K562 (cell line): ENCODE data around the gene LUZP1. TPM values are rescaled to one million over a fixed set of nuclear protein-coding genes. Genes with fewer than 3 reads are reported as not detected.

Experiments
- ATAC-seq: fragments of 200-7000 bp; cut with Tn5 transposase; 3 replicates; pipeline ENCODE4 v1.9.1; 2020; ENCODE audit warnings: moderate library complexity
- BruUV-seq: library from RNA; stranded (reverse); fragments of 400-500 nt; replicated peaks from 2 replicates; lab custom pipeline; 2021; lab: Mats Ljungman, UMichigan
- CTCF ChIA-PET: fragments of 300-600 bp; formaldehyde crosslinking; extraction: SDS; loops from one replicate; lab custom pipeline; 2021; ENCODE audit warnings: low intra/inter-chr PET ratio; lab: Yijun Ruan, JAX
- POLR2A ChIA-PET: fragments of 300-600, 350-650 bp; sonication (Branson Sonifier 250); formaldehyde crosslinking; extraction: SDS; loops from one replicate; lab custom pipeline; 2021; ENCODE audit warnings: antibody characterized with exemption, inconsistent platforms; lab: Yijun Ruan, JAX
- DNase-seq, 4 experiments: peaks; one replicate each; pipeline versions ENCODE4 v3.0.0 to v3.0.0-alpha.2; 2011 to 2018; ENCODE audit warnings: low spot score in 3 of 4, mixed read lengths in 3 of 4; ENCODE audit errors: extremely low read depth in 1 of 4
- FAIRE-seq: peaks from 2 replicates; lab custom pipeline; 2011; peaks lifted over from hg19 to GRCh38; lab: Jason Lieb, UNC
- H2AFZ ChIP-seq: 2 replicates; pipeline ENCODE4 v1.6.0; 2011; ENCODE audit warnings: low read depth, low read length, control low read depth, inconsistent platforms
- H3K27ac ChIP-seq: fragments of 200-600 bp; 3 replicates; pipeline ENCODE4 v1.8.0; 2011; ENCODE audit warnings: low read depth, mild to moderate bottlenecking, control low read depth, inconsistent platforms, low read length, moderate library complexity, mixed read lengths; ENCODE audit errors: extremely low read depth
- H3K27me3 ChIP-seq, 2 experiments: fragments of 300-600 bp in 1 of 2; 2 replicates in 1 of 2; 3 replicates in 1 of 2; pipeline versions ENCODE4 v1.6.0 to v1.8.0; 2011; ENCODE audit warnings: inconsistent platforms in 2 of 2, low read length in 2 of 2, mild to moderate bottlenecking in 1 of 2, mixed read lengths in 1 of 2, moderate library complexity in 1 of 2; ENCODE audit not compliant: control insufficient read depth in 2 of 2, insufficient read depth in 2 of 2
- H3K36me3 ChIP-seq: fragments of 300-600 bp; 3 replicates; pipeline ENCODE4 v1.8.0; 2011; ENCODE audit warnings: mild to moderate bottlenecking, low read length, inconsistent platforms; ENCODE audit not compliant: control insufficient read depth, insufficient read depth
- H3K4me1 ChIP-seq, 2 experiments: fragments of 200-600 bp in 1 of 2; replicated peaks in 1 of 2; 2 replicates in 1 of 2; 3 replicates in 1 of 2; pipeline versions ENCODE4 v1.5.1 to v1.8.0; 2011; ENCODE audit warnings: inconsistent platforms in 2 of 2, low read length in 2 of 2, mild to moderate bottlenecking in 1 of 2, mixed read lengths in 1 of 2, moderate library complexity in 1 of 2; ENCODE audit not compliant: control insufficient read depth in 2 of 2, insufficient read depth in 2 of 2
- H3K4me2 ChIP-seq: 2 replicates; pipeline ENCODE4 v1.6.1; 2011; ENCODE audit warnings: low read length, control low read depth, inconsistent platforms, mixed read lengths; ENCODE audit not compliant: insufficient read depth
- H3K4me3 ChIP-seq: fragments of 200-600 bp; sonication (generic), shearing (Covaris generic); 2 replicates; pipeline ENCODE4 v1.5.1; 2016; ENCODE audit warnings: control low read depth, inconsistent platforms
- H3K79me2 ChIP-seq: fragments of 200-600 bp; 3 replicates; pipeline ENCODE4 v1.8.0; 2011; ENCODE audit warnings: low read length, inconsistent platforms; ENCODE audit not compliant: control insufficient read depth, insufficient read depth
- H3K9ac ChIP-seq, 2 experiments: 2 replicates each; pipeline versions ENCODE4 v1.6.0 to v1.6.1; 2011; ENCODE audit warnings: low read depth in 2 of 2, low read length in 2 of 2, control low read depth in 1 of 2, inconsistent platforms in 1 of 2, mild to moderate bottlenecking in 1 of 2, mixed read lengths in 1 of 2; ENCODE audit not compliant: insufficient read depth in 1 of 2
- H3K9me1 ChIP-seq: one replicate; pipeline ENCODE4 v1.6.0; 2011; ENCODE audit warnings: inconsistent platforms, mild to moderate bottlenecking, low read length, moderate library complexity; ENCODE audit not compliant: control insufficient read depth, insufficient read depth
- H3K9me3 ChIP-seq: replicated peaks from 2 replicates; pipeline ENCODE4 v1.5.1; 2011; ENCODE audit warnings: low read depth, low read length, inconsistent platforms; ENCODE audit not compliant: control insufficient read depth, insufficient read depth
- H4K20me1 ChIP-seq: replicated peaks from 2 replicates; pipeline ENCODE4 v1.6.1; 2011; ENCODE audit warnings: low read length, inconsistent platforms, mixed read lengths; ENCODE audit not compliant: control insufficient read depth, insufficient read depth
- BDP1 ChIP-seq: IDR thresholded peaks from 3 replicates; pipeline ENCODE4 v1.6.1; 2011; ENCODE audit not compliant: insufficient read length, insufficient read depth
- CAMTA2 ChIP-seq: fragments of 250-450 bp; sonication (Bioruptor Pico); conservative IDR thresholded peaks from 2 replicates; pipeline ENCODE4 v1.5.1; 2022
- CBX3 ChIP-seq, 2 experiments: IDR thresholded peaks; 1 replicate in 1 of 2; 2 replicates in 1 of 2; pipeline ENCODE4 v1.6.1; 2012; ENCODE audit warnings: inconsistent platforms in 2 of 2, low read length in 2 of 2, borderline replicate concordance in 1 of 2, control low read depth in 1 of 2
- EP300 ChIP-seq: IDR thresholded peaks from 2 replicates; pipeline ENCODE4 v1.6.1; 2012; ENCODE audit warnings: low read length, improper control_type of control experiment
- NCOA6 ChIP-seq: fragments of 450-650 bp; IDR thresholded peaks from 2 replicates; pipeline ENCODE4 v1.6.1; 2017; ENCODE audit warnings: mild to moderate bottlenecking
- SRF ChIP-seq, 2 experiments: fragments of 250-450, 450-650 bp in 1 of 2; sonication (Bioruptor Pico) in 1 of 2; sonication (generic) in 1 of 2; formaldehyde crosslinking; IDR thresholded peaks; 2 replicates each; pipeline versions ENCODE4 v1.5.0 to v1.5.1; 2020 to 2022; ENCODE audit warnings: mild to moderate bottlenecking in 1 of 2, missing genetic modification reagents in 1 of 2
- YBX1 ChIP-seq: fragments of 450-650 bp; IDR thresholded peaks from 2 replicates; pipeline ENCODE4 v1.7.1; 2016; ENCODE audit warnings: mild to moderate bottlenecking
- ZNF354B ChIP-seq: fragments of 250-450 bp; sonication (Bioruptor Pico); IDR thresholded peaks from 2 replicates; pipeline ENCODE4 v1.4.0; 2020
- WGBS: fragments of 100-300 bp; shearing (Covaris generic); methylation state at CpG from one replicate; pipeline ENCODE4 v1.1.6; 2016; ENCODE audit warnings: low coverage, mixed read lengths; ENCODE audit not compliant: insufficient coverage; ENCODE audit errors: missing lambda C conversion rate; 5-methylcytosine and 5-hydroxymethylcytosine counted together
- in situ Hi-C: fragments of 300-500 bp; cut with MboI; formaldehyde crosslinking; loops from 4 replicates; pipeline ENCODE4 v1.15.0; 2018; ENCODE audit warnings: inconsistent platforms, mixed read lengths
- intact Hi-C: fragments of 100-400 bp; cut with micrococcal nuclease; formaldehyde crosslinking; loops from 2 replicates; pipeline ENCODE4 v1.14.2; 2022
- polyA plus RNA-seq, 8 experiments: library from polyadenylated mRNA; depleted of rRNA in 4 of 8; stranded (reverse) in 5 of 8; unstranded in 3 of 8; fragments of >200 nt; fragmentation: Nextera tagmentation in 2 of 8; fragmentation: Illumina TruSeq in 1 of 8; extraction: Ambion mirVana in 2 of 8; extraction: Trizol in 1 of 8; gene quantifications; 2 replicates each; pipeline versions ENCODE4 v1.2.1 to v1.2.3, GENCODE V29; 2011 to 2014; ENCODE audit warnings: inconsistent platforms in 1 of 8, missing spikeins in 1 of 8
- total RNA-seq, 7 experiments: library from RNA; depleted of rRNA in 6 of 7; stranded (reverse); fragments of >200 nt in 6 of 7; fragmentation: Illumina TruSeq in 2 of 7; extraction: Trizol in 2 of 7; gene quantifications; 2 replicates each; pipeline versions ENCODE4 v1.2.1 to v1.2.3, GENCODE V29; 2011 to 2021; ENCODE audit warnings: low replicate concordance in 1 of 7
- TF ChIP-seq, protein P1 (sequence below), 2 experiments: fragments of 250-450 bp in 1 of 2; fragments of 450-650 bp in 1 of 2; sonication (Bioruptor Pico) in 1 of 2; IDR thresholded peaks; 2 replicates each; pipeline versions ENCODE4 v1.6.1 to v1.8.0; 2016 to 2021; ENCODE audit warnings: mild to moderate bottlenecking in 2 of 2, moderate library complexity in 2 of 2, missing compliant biosample characterization in 1 of 2, missing genetic modification characterization in 1 of 2
- TF ChIP-seq, protein P2 (sequence below): IDR thresholded peaks from 2 replicates; pipeline ENCODE4 v1.6.1; 2016; ENCODE audit warnings: missing genetic modification characterization, missing compliant biosample characterization
- TF ChIP-seq, protein P3 (sequence below): sonication (generic); formaldehyde crosslinking; IDR thresholded peaks from 2 replicates; pipeline ENCODE4 v1.8.1; 2023; ENCODE audit warnings: missing genetic modification reagents, mild to moderate bottlenecking, borderline replicate concordance

The LUZP1 gene
- total and polyA plus RNA-seq, 9 of the 15 experiments (the other 6 are each of a cell fraction or from before 2014, with no cell fraction given), result 6.5 to 19.1 (median 12.4) TPM

DNA sequence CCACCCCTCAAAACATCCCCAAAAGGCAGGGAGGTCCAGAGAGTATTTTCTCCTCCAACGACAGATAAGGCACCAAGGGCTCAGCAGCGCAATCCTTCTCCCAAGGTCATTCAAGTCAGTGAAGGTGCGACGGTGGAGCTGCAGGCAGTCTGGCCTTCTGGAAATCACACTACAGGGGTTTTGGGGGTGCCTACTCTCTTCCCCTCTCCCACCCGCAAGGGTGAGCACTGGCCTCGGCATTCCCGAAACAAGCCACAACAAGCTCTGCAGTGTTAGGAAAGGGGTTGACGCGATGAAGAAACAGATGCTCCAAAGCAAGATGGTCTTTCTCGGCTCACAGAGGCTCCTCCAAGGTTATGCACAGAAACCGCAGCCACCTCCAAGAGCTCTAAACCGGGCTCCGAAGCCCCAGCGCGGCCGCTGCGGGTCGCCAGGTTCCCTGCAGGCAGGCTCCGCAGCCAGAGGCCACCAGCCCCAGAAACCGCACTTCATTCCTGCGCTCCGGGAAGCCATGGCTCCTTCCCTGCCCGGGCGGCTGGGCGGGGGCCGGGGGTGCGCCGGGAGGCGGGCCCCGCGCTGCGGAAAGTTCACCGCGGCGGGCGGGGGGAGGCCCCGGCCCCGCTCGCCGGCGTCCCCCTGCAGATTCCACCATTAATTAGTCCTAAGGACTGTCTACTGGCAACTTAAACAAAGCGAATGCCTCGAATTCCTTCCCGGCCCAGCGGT lies 1.1 kb downstream of the LUZP1 start:
- FAIRE-seq, result peak; percentile 15
- TF ChIP-seq, protein P1, sequence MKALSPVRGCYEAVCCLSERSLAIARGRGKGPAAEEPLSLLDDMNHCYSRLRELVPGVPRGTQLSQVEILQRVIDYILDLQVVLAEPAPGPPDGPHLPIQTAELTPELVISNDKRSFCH (CRISPR knock-in tag; IDR thresholded peaks at IDR 0.05), result no peak
- TF ChIP-seq, protein P1 (tag; IDR thresholded peaks at IDR 0.05), result no peak
- TF ChIP-seq EP300 (no peak), YBX1 (no peak), CBX3 (IDR thresholded peaks at IDR 0.05; ENCODE audit: borderline replicate concordance in 1 of 2, low read length in 2 of 2) (no peak), CAMTA2 (no peak), ZNF354B (no peak), NCOA6 (no peak), BDP1 (no peak), SRF (CRISPR knock-in tag; IDR thresholded peaks at IDR 0.05) (no peak)
- TF ChIP-seq, protein P2, sequence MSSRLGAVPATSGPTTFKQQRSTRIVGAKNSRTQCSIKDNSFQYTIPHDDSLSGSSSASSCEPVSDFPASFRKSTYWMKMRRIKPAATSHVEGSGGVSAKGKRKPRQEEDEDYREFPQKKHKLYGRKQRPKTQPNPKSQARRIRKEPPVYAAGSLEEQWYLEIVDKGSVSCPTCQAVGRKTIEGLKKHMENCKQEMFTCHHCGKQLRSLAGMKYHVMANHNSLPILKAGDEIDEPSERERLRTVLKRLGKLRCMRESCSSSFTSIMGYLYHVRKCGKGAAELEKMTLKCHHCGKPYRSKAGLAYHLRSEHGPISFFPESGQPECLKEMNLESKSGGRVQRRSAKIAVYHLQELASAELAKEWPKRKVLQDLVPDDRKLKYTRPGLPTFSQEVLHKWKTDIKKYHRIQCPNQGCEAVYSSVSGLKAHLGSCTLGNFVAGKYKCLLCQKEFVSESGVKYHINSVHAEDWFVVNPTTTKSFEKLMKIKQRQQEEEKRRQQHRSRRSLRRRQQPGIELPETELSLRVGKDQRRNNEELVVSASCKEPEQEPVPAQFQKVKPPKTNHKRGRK (tag), result no peak
- TF ChIP-seq, protein P3, sequence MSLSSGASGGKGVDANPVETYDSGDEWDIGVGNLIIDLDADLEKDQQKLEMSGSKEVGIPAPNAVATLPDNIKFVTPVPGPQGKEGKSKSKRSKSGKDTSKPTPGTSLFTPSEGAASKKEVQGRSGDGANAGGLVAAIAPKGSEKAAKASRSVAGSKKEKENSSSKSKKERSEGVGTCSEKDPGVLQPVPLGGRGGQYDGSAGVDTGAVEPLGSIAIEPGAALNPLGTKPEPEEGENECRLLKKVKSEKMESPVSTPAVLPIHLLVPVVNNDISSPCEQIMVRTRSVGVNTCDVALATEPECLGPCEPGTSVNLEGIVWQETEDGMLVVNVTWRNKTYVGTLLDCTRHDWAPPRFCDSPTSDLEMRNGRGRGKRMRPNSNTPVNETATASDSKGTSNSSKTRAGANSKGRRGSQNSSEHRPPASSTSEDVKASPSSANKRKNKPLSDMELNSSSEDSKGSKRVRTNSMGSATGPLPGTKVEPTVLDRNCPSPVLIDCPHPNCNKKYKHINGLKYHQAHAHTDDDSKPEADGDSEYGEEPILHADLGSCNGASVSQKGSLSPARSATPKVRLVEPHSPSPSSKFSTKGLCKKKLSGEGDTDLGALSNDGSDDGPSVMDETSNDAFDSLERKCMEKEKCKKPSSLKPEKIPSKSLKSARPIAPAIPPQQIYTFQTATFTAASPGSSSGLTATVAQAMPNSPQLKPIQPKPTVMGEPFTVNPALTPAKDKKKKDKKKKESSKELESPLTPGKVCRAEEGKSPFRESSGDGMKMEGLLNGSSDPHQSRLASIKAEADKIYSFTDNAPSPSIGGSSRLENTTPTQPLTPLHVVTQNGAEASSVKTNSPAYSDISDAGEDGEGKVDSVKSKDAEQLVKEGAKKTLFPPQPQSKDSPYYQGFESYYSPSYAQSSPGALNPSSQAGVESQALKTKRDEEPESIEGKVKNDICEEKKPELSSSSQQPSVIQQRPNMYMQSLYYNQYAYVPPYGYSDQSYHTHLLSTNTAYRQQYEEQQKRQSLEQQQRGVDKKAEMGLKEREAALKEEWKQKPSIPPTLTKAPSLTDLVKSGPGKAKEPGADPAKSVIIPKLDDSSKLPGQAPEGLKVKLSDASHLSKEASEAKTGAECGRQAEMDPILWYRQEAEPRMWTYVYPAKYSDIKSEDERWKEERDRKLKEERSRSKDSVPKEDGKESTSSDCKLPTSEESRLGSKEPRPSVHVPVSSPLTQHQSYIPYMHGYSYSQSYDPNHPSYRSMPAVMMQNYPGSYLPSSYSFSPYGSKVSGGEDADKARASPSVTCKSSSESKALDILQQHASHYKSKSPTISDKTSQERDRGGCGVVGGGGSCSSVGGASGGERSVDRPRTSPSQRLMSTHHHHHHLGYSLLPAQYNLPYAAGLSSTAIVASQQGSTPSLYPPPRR (CRISPR knock-in tag), result no peak

More for the DNA sequence above, 1.1 kb downstream of the LUZP1 start:
- BruUV-seq, result no TSS peak
- ChIA-PET CTCF (interaction anchor here (0.5 kb wide), 1 partner anchor 604 kb away, joined by 3 read pairs; no protein-coding TSS in a partner anchor), POLR2A (interaction anchor here (0.5 to 1.4 kb wide), 17 partner anchors 10 to 775 kb away, joined by 3 to 5 read pairs (median 4); no protein-coding TSS in a partner anchor)
- Histone ChIP-seq H3K79me2 (peaks cover 52% of the 10 kb centered on the region), H2AFZ (peak overlapping the region; percentile 80), H3K4me1 (peaks cover 22 to 28% of the 10 kb centered on the region in 2 experiments; a peak in 4 of 5 replicates), H3K9me1 (no peaks in the 10 kb centered on the region), H3K27ac (peak overlapping the region; percentile 53), H3K4me3 (peak overlapping the region; percentile 83), H4K20me1 (peaks cover 8% of the 10 kb centered on the region; the same call in 1 of the 2 replicates), H3K27me3 (no peaks in the 10 kb centered on the region), H3K9me3 (no peaks in the 10 kb centered on the region), H3K4me2 (peak overlapping the region; percentile 95), H3K9ac (peak overlapping the region; percentile 57 to 93), H3K36me3 (no peaks in the 10 kb centered on the region)
- intact Hi-C loops (no loop called here), in situ Hi-C loops (no loop called here)
- WGBS, result 1% methylated on average over 38 of the region's 45 CpGs
- peak; percentile 64 for ATAC-seq
- DNase-seq, result peak; percentile 68 to 81 (median 78)
